Neural cell (in vitro differentiated cells): Measurements from ENCODE around the gene DAZL. TPM values are rescaled to one million over a fixed set of nuclear protein-coding genes. Genes with fewer than 3 reads are reported as not detected.

ENCODE experiments used
- polyA plus RNA-seq: library from polyadenylated mRNA; depleted of rRNA; stranded (reverse); fragments of >200 nt; gene quantifications from 2 replicates; pipeline ENCODE4 v1.2.3, GENCODE V29; 2014

DAZL gene
- polyA plus RNA-seq, 1 donor from 2014 or later = not detected

Other genes with a start within 250 kb of the DAZL start
- 36.8 and 66.9 TPM in 2 replicates for gene RFTN1, start 91.7 kb downstream of the DAZL start, polyA plus RNA-seq